CD14-positive monocyte (primary cell): Measurements from ENCODE around the gene EEIG1. TPM values are rescaled to one million over a fixed set of nuclear protein-coding genes. Genes with fewer than 3 reads are reported as not detected.

Experiments
- DNase-seq, 3 donors: peaks; one replicate each; pipeline ENCODE4 v3.0.0-alpha.2; 2011 to 2022
- H2AFZ ChIP-seq: 2 replicates; pipeline ENCODE4 v1.6.0; 2012; ENCODE audit warnings: mild to moderate bottlenecking, low read depth, low read length, inconsistent platforms; ENCODE audit not compliant: insufficient read depth, poor library complexity, severe bottlenecking
- H3K27ac ChIP-seq, 2 donors: 1 replicate in 1 of 2; 2 replicates in 1 of 2; pipeline ENCODE4 v1.5.1; 2012 to 2013; ENCODE audit warnings: low read length in 2 of 2, control low read depth in 1 of 2, inconsistent platforms in 1 of 2, low read depth in 1 of 2, mild to moderate bottlenecking in 1 of 2
- H3K27me3 ChIP-seq, 2 donors: one replicate each; pipeline versions ENCODE4 v1.6.0 to v1.6.1; 2011 to 2013; ENCODE audit warnings: low read length in 2 of 2; ENCODE audit not compliant: control insufficient read depth in 2 of 2, insufficient read depth in 2 of 2
- H3K36me3 ChIP-seq, 2 donors: replicated peaks in 1 of 2; 1 replicate in 1 of 2; 2 replicates in 1 of 2; pipeline versions ENCODE4 v1.5.1 to v1.6.1; 2012 to 2013; ENCODE audit warnings: low read length in 2 of 2, control low read depth in 1 of 2, inconsistent platforms in 1 of 2, mild to moderate bottlenecking in 1 of 2; ENCODE audit not compliant: insufficient read depth in 2 of 2, control insufficient read depth in 1 of 2
- H3K4me1 ChIP-seq, 2 donors: 1 replicate in 1 of 2; 2 replicates in 1 of 2; pipeline versions ENCODE4 v1.5.1 to v1.6.1; 2012 to 2013; ENCODE audit warnings: low read length in 2 of 2, control low read depth in 1 of 2, inconsistent platforms in 1 of 2, mild to moderate bottlenecking in 1 of 2, moderate library complexity in 1 of 2; ENCODE audit not compliant: insufficient read depth in 2 of 2, control insufficient read depth in 1 of 2
- H3K4me2 ChIP-seq: replicated peaks from 2 replicates; pipeline ENCODE3; 2012; ENCODE audit warnings: low read length, moderate library complexity, mild to moderate bottlenecking; ENCODE audit not compliant: poor library complexity, severe bottlenecking; ENCODE audit errors: extremely low read depth
- H3K4me3 ChIP-seq, 3 experiments: fragments of 200-600 bp in 1 of 3; sonication (generic) in 1 of 3; replicated peaks in 1 of 3; 1 replicate in 2 of 3; 2 replicates in 1 of 3; pipeline ENCODE4 v1.5.1; 2011 to 2013; ENCODE audit warnings: low read length in 3 of 3, mild to moderate bottlenecking in 3 of 3, control low read depth in 2 of 3, low read depth in 2 of 3, inconsistent platforms in 1 of 3, moderate library complexity in 1 of 3
- H3K79me2 ChIP-seq: 2 replicates; pipeline ENCODE4 v1.6.0; 2012; ENCODE audit warnings: mild to moderate bottlenecking, control low read depth, inconsistent platforms, low read length, moderate library complexity; ENCODE audit not compliant: insufficient read depth
- H3K9ac ChIP-seq: 2 replicates; pipeline ENCODE4 v1.6.0; 2017; ENCODE audit warnings: low read length, mild to moderate bottlenecking; ENCODE audit not compliant: insufficient read depth, poor library complexity, severe bottlenecking
- H3K9me3 ChIP-seq, 2 donors: replicated peaks in 1 of 2; 1 replicate in 1 of 2; 2 replicates in 1 of 2; pipeline versions ENCODE4 v1.5.1 to v1.6.1; 2012 to 2013; ENCODE audit warnings: low read length in 2 of 2, control low read depth in 1 of 2; ENCODE audit not compliant: control insufficient read depth in 1 of 2, insufficient read depth in 1 of 2
- H4K20me1 ChIP-seq: 2 replicates; pipeline ENCODE4 v1.6.0; 2012; ENCODE audit warnings: mild to moderate bottlenecking, low read length, control low read depth, moderate library complexity; ENCODE audit not compliant: insufficient read depth
- H3K27ac Mint-ChIP-seq, 7 donors: one replicate each; pipeline ENCODE4 v1.8.0; 2020; ENCODE audit warnings: mild to moderate bottlenecking in 7 of 7, mixed read lengths in 7 of 7, moderate library complexity in 6 of 7, inconsistent platforms in 2 of 7
- H3K27me3 Mint-ChIP-seq, 3 donors: one replicate each; pipeline ENCODE4 v1.8.0; 2021 to 2022; ENCODE audit warnings: low read depth in 3 of 3, mild to moderate bottlenecking in 3 of 3, mixed read lengths in 3 of 3, moderate library complexity in 3 of 3, inconsistent platforms in 1 of 3
- H3K36me3 Mint-ChIP-seq, 2 donors: one replicate each; pipeline ENCODE4 v1.8.0; 2020; ENCODE audit warnings: mixed read lengths in 2 of 2, inconsistent platforms in 1 of 2, mild to moderate bottlenecking in 1 of 2
- H3K4me1 Mint-ChIP-seq: one replicate; pipeline ENCODE4 v1.8.0; 2020; ENCODE audit warnings: mild to moderate bottlenecking, mixed read lengths
- H3K4me3 Mint-ChIP-seq, 2 donors: one replicate each; pipeline ENCODE4 v1.8.0; 2020; ENCODE audit warnings: mild to moderate bottlenecking in 2 of 2, mixed read lengths in 2 of 2, moderate library complexity in 1 of 2
- H3K9me3 Mint-ChIP-seq, 7 donors: one replicate each; pipeline ENCODE4 v1.8.0; 2020 to 2022; ENCODE audit warnings: mixed read lengths in 7 of 7, mild to moderate bottlenecking in 6 of 7, moderate library complexity in 6 of 7, inconsistent platforms in 2 of 7
- WGBS: methylation state at CpG from one replicate; pipeline ENCODE4 v1.1.5; 2013; ENCODE audit warnings: missing lambda C conversion rate; ENCODE audit not compliant: insufficient coverage; 5-methylcytosine and 5-hydroxymethylcytosine counted together
- intact Hi-C, 2 donors: fragments of 100-400 bp; cut with micrococcal nuclease; formaldehyde crosslinking; loops; one replicate each; pipeline versions ENCODE4 v1.15.0 to v1.15.1; 2023
- polyA plus RNA-seq, 3 donors: library from polyadenylated mRNA; depleted of rRNA in 1 of 3; unstranded in 2 of 3; stranded (reverse) in 1 of 3; fragments of 300-500 nt in 2 of 3; fragments of >200 nt in 1 of 3; fragmentation: Illumina TruSeq in 2 of 3; gene quantifications; 1 replicate in 2 of 3; 2 replicates in 1 of 3; pipeline ENCODE4 v1.2.3, GENCODE V29; 2012 to 2021
- TF ChIP-seq, protein P1 (sequence below): fragments of 200-600 bp; IDR thresholded peaks from one replicate; pipeline ENCODE4 v1.8.0; 2022; ENCODE audit warnings: antibody characterized with exemption, mild to moderate bottlenecking

EEIG1 gene
- polyA plus RNA-seq, 3 donors = 0.86 to 2.3 (median 2.1) TPM

DNA sequence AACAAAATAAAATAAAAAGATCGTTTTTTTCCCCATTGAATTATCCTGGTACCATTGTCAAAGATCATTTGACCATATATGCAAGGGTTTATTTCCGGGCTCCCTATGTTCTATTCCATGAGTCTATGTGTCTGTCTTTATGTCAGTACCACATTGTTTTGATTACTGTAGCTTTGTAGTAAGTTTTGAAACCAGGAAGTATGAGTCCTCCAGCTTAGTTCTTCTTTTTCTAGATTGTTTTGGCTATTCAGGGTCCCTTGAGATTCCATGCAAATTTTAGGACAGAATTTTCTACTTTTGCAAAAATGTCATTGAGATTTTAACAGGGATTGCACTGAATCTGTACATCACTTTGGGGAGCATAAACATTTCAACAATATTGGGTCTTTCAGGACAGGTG lies 18.7 kb upstream of the EEIG1 start:
- no peaks in the 10 kb centered on the region for H3K9me3 ChIP-seq
- DNase-seq = no peak
- intact Hi-C loops = no loop called here
- H3K9ac ChIP-seq = no peak overlapping the region
- H3K79me2 ChIP-seq = no peaks in the 10 kb centered on the region
- no peaks in the 10 kb centered on the region for H3K36me3 ChIP-seq
- H3K27ac ChIP-seq = no peak overlapping the region
- H3K4me1 Mint-ChIP-seq = peaks cover 12% of the 10 kb centered on the region
- H3K36me3 Mint-ChIP-seq = no peaks in the 10 kb centered on the region
- H3K9me3 Mint-ChIP-seq = peaks cover 2 to 13% (median 4%) of the 10 kb centered on the region in 7 donors
- peaks cover 3 to 20% (median 19%) of the 10 kb centered on the region in 3 donors for H3K27me3 Mint-ChIP-seq
- no peak overlapping the region for H2AFZ ChIP-seq
- H3K4me3 ChIP-seq = no peak overlapping the region
- no peak overlapping the region for H3K27ac Mint-ChIP-seq
- peaks cover 8 to 9% of the 10 kb centered on the region in 2 donors for H3K4me1 ChIP-seq
- H3K27me3 ChIP-seq = no peaks in the 10 kb centered on the region
- no CpG with 5 or more reads among the region's 2 CpGs for WGBS
- no peak overlapping the region for H3K4me2 ChIP-seq
- TF ChIP-seq, protein P1, sequence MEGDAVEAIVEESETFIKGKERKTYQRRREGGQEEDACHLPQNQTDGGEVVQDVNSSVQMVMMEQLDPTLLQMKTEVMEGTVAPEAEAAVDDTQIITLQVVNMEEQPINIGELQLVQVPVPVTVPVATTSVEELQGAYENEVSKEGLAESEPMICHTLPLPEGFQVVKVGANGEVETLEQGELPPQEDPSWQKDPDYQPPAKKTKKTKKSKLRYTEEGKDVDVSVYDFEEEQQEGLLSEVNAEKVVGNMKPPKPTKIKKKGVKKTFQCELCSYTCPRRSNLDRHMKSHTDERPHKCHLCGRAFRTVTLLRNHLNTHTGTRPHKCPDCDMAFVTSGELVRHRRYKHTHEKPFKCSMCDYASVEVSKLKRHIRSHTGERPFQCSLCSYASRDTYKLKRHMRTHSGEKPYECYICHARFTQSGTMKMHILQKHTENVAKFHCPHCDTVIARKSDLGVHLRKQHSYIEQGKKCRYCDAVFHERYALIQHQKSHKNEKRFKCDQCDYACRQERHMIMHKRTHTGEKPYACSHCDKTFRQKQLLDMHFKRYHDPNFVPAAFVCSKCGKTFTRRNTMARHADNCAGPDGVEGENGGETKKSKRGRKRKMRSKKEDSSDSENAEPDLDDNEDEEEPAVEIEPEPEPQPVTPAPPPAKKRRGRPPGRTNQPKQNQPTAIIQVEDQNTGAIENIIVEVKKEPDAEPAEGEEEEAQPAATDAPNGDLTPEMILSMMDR = no peak
- no peaks in the 10 kb centered on the region for H4K20me1 ChIP-seq
- no peak overlapping the region for H3K4me3 Mint-ChIP-seq

- peaks cover 3 to 14% (median 5%) of the 10 kb centered on the region in 3 donors for H3K27me3 Mint-ChIP-seq
- peak overlapping the region in 1 of 7 donors; percentile 12 for H3K27ac Mint-ChIP-seq
- no peak overlapping the region for H3K27ac ChIP-seq
- H3K36me3 ChIP-seq = no peaks in the 10 kb centered on the region
- no peaks in the 10 kb centered on the region for H4K20me1 ChIP-seq
- peaks cover 3% of the 10 kb centered on the region for H3K4me1 Mint-ChIP-seq
- no peaks in the 10 kb centered on the region for H3K4me1 ChIP-seq
- H3K9me3 ChIP-seq = no peaks in the 10 kb centered on the region
- H2AFZ ChIP-seq = no peak overlapping the region
- H3K9me3 Mint-ChIP-seq = peaks cover 0 to 4% (median 0%) of the 10 kb centered on the region in 7 donors
- H3K36me3 Mint-ChIP-seq = no peaks in the 10 kb centered on the region
- intact Hi-C loops = no loop called here
- H3K27me3 ChIP-seq = no peaks in the 10 kb centered on the region
- no peaks in the 10 kb centered on the region for H3K79me2 ChIP-seq
- no CpG with 5 or more reads among the region's 4 CpGs for WGBS
- H3K4me3 ChIP-seq = no peak overlapping the region
- DNase-seq = no peak
- H3K4me3 Mint-ChIP-seq = no peak overlapping the region
- H3K9ac ChIP-seq = no peak overlapping the region
- H3K4me2 ChIP-seq = no peak overlapping the region
- TF ChIP-seq, protein P1 = no peak
These were observed 12.9 kb upstream of the EEIG1 start for GRCh38 chr9:127993721-127994120.
